ENCODE data around the gene INPP4A. TPM values are rescaled to one million over a fixed set of nuclear protein-coding genes. Genes with fewer than 3 reads are reported as not detected.

Gene INPP4A
- total and polyA plus RNA-seq, 2 of the 13 experiments (the other 11 are each of a cell fraction or from before 2014, with no cell fraction given): 10.1 to 10.9 TPM

DNA sequence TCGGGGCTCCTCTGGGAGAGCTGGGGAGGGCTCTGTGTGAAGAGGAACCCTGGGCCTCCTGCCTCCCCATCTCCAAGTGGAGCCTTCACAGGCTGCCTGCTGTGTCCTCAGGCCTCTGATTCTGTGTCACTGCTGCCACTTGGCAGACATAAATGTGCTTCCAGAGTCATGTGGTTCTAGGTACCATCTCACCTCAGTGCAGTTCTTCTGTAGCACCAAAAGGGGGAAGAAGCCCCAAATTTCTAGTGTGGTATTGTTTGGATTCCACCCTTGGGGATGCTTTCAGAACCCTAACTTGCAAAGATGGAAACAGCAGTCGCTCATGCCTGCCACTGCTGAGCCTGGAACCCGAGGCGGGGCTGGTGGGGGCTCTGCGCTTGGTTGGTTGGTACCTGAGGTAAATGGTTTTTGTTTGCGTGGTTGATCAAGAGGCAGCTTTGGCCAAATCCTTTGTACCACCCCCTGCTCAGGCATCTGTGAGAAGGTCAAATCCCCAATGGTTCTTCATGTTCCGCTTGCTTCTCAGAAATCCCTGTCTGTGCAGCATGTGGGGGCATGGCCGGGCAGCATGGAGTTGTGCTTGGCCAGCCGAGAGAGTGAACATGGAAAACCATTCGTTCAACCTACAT is 136.1 kb downstream of the INPP4A start:
- 95% methylated on average over 9 of the region's 10 CpGs for WGBS (ENCODE audit: low lambda C conversion rate)
- POLR2A ChIA-PET: no interaction called here
- Histone ChIP-seq H3K27me3 (ENCODE audit: control insufficient read depth in 1 of 2, insufficient read depth in 2 of 2, low read length in 2 of 2) (no peaks in the 10 kb centered on the region), H4K20me1 (ENCODE audit: insufficient read depth, low read length) (no peaks in the 10 kb centered on the region), H3K27ac (ENCODE audit: extremely low read length, insufficient read depth, low read length) (no peak overlapping the region), H3K4me2 (ENCODE audit: low read depth, low read length) (no peak overlapping the region), H3K9me3 (ENCODE audit: low read length) (no peaks in the 10 kb centered on the region), H3K4me1 (ENCODE audit: insufficient read depth, low read length) (peaks cover 19% of the 10 kb centered on the region), H3K36me3 (replicated peaks in 1 of 2; ENCODE audit: control insufficient read depth in 1 of 2, insufficient read depth in 2 of 2, low read length in 2 of 2) (peaks cover 5 to 13% of the 10 kb centered on the region in 2 experiments), H3K9ac (ENCODE audit: insufficient read depth, low read depth, low read length) (no peak overlapping the region), H3K4me3 (replicated peaks in 1 of 3; ENCODE audit: insufficient read depth in 1 of 3, low read depth in 2 of 3, low read length in 3 of 3) (no peak overlapping the region), H3K79me2 (ENCODE audit: insufficient read depth, low read length) (no peaks in the 10 kb centered on the region), H2AFZ (ENCODE audit: low read length) (no peak overlapping the region)
- in situ Hi-C loops (cut with HindIII; ENCODE audit: extremely low pct_ligation_motif_present, low pct_unique_long_range_greater_than_20kb): no loop called here
- TF ChIP-seq HNRNPLL (IDR thresholded peaks at IDR 0.05; ENCODE audit: low read depth, low read length, poor library complexity, severe bottlenecking): no peak
- no peak for TF ChIP-seq SP140L (CRISPR knock-in tag; IDR thresholded peaks at IDR 0.05; ENCODE audit: borderline replicate concordance)
- TF ChIP-seq ZNF709 (CRISPR knock-in tag; IDR thresholded peaks at IDR 0.05): no peak
- TF ChIP-seq RNF219 (CRISPR knock-in tag; IDR thresholded peaks at IDR 0.05): no peak
- no peak for TF ChIP-seq NR2C2 (CRISPR knock-in tag; IDR thresholded peaks at IDR 0.05; ENCODE audit: borderline replicate concordance)
- no peak for TF ChIP-seq IRX3 (CRISPR knock-in tag; IDR thresholded peaks at IDR 0.05; ENCODE audit: borderline replicate concordance, low read depth)
- TF ChIP-seq MEIS1 (CRISPR knock-in tag; IDR thresholded peaks at IDR 0.05; ENCODE audit: borderline replicate concordance): no peak
- no peak for TF ChIP-seq ELF4 (CRISPR knock-in tag; IDR thresholded peaks at IDR 0.05; ENCODE audit: borderline replicate concordance)
- no peak for TF ChIP-seq PREB (CRISPR knock-in tag; IDR thresholded peaks at IDR 0.05)
- no peak for TF ChIP-seq STAT5B (CRISPR knock-in tag; IDR thresholded peaks at IDR 0.05)
- TF ChIP-seq, protein P1, sequence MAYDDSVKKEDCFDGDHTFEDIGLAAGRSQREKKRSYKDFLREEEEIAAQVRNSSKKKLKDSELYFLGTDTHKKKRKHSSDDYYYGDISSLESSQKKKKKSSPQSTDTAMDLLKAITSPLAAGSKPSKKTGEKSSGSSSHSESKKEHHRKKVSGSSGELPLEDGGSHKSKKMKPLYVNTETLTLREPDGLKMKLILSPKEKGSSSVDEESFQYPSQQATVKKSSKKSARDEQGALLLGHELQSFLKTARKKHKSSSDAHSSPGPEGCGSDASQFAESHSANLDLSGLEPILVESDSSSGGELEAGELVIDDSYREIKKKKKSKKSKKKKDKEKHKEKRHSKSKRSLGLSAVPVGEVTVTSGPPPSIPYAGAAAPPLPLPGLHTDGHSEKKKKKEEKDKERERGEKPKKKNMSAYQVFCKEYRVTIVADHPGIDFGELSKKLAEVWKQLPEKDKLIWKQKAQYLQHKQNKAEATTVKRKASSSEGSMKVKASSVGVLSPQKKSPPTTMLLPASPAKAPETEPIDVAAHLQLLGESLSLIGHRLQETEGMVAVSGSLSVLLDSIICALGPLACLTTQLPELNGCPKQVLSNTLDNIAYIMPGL (CRISPR knock-in tag; IDR thresholded peaks at IDR 0.05; ENCODE audit: borderline replicate concordance in 1 of 2, low read depth in 1 of 2): no peak
- no peak for FAIRE-seq
- BruUV-seq (replicated peaks): no TSS peak
- ATAC-seq: no peak
- CTCF ChIA-PET (ENCODE audit: low intra/inter-chr PET ratio, low total read pairs): no interaction called here
- intact Hi-C loops (cut with micrococcal nuclease; ENCODE audit: unreplicated experiment): no loop called here
- DNase-seq (ENCODE audit: low spot score): no peak
